ENCODE data around the gene ZNF132.
A peak's percentile ranks its signal among the peaks of the same experiment; 100 is the strongest.
"Not testable (repeated sequence)": the region's sequence is repeated elsewhere in the genome, so short reads cannot be mapped to it uniquely, and the experiment has no call there.

Gene ZNF132

DNA sequence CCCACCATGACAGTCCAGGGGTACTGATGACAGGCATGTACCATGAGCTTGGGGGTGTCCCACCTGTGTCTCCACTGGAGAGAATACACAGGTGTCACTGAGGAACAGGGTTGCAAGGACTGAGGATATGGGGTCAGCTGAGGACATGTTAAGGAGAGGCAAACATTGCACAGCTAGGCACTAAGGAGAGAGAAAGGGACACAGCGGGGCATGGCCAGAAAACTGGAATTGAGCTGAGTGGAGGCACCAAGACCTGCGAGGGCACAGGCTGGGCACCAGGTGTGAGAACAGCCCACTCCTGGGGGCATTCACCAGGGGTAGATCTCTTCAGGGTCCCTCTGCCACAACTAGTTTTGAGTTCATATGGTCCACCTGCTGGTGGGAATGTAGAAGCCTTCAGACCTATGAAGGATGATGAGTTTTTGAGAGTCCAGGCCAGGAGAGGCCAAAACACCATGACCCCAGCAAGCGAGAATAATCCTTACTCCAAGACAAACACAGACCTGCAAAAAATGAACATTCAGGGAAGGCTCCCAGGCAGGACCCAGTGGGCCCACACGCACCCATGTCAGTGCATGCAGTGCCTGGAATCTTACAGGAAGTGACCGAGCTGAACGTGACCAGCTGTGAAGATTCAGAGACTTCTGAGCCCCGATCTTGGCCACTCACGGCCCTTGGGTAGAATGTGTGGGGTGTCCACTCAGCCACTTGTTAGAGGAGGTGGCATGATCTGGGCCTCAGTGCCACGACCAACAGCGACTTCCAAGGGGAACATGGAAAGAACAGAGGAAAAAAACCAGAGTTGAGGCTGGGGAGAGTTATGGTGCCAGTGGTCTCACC lies 32.9 kb downstream of the ZNF132 start:
- DNase-seq: no peak

GRCh38 chr19:58403920-58404478 lies 36.0 kb downstream of the ZNF132 start:
- not testable (repeated sequence) for DNase-seq

- DNase-seq: no peak
Observed at GRCh38 chr19:58401840-58402421, 38.0 kb downstream of the ZNF132 start.

DNA sequence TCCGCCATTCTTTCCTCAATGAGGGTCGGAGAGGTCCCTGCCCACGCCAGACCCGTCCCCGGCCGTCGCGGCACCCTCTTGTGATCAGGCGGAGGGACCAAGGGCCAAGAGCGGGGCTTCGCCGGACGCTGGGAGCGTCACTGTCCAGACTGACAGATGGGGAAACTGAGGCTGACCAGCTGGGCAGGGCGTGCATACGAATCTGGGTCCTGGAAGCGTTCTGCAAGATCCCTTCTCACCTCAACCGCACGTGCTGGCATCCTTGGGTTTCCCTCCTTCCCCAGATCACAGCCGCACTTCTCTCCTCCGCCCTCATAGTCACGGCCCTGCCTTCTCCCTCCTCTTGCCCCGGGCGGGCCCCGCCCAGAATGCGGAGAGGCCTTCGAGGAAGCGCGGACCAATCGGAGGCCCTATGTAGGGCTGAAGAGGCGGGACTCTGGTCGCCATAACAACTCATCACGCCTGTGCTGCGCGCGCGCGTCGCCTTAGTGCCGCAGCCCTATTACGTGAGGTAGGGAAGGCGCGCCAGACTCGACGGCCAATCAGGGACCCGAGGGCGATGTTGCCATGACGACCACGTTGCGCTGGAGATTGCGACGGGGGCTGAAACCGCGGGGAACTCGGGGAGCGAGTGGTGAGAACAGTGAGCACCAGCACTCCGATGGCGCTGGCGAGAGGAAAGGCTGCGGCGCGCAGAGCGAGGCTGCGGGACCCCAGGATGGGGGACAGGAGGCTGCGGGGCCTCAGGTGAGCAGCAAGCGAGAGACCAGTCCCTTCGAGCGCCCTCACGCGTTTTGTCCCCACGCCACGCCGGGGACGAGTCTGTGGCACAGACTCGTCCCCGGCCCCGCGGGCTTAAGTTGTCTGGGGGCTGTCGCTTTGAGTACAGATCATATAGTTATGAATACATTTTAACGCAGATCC lies 38.8 kb downstream of the ZNF132 start:
- DNase-seq: peak; percentile 98 to 100

DNA sequence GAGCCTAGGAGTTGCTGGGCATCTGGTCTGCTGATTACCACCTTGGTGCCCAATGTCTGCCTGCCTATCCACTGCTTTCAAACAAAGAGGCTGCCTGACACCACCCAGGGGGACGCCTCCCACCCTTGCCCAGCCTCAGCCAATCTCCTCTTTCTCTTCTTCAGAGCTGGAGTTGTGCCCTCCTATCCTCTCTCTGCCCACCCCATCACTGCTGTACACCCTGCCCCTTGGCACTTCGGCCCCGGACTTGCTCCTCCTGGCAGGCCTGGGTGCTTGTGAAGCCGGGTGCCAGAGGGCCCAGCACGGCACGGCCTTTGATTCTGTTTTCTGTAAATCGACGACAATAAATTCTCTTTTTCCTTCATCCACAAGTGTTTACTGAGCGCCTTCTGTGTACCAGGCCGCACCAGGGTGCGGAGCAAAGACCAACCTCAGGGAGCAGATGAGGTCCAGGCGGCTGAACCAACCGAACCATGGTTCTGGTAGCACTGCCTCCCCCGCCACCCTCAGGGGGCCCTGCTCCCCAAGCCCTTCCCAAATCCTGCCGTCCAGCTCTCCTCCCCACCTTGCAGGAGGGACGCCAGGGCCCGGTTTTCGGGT lies 39.5 kb downstream of the ZNF132 start:
- DNase-seq: no peak

DNA sequence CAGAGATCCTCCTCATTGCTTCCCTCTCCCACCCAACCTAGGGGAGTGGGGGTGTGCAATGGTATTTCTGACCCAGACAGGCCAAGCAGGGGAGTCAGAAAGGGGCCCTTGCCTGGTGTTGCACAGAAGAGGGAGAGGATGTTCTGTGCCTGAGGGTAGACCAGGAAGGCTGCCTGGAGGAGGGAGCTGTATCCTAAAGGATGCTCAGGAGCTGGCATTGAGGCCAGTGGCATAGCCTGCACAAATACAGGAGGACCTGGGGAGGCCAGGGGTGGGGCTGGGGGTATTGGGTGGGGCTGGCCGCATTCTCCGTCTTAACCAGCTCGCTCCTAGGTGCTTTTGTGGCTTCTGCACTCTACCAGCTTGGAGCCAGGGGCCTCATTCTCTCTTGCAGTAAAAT lies 40.0 kb downstream of the ZNF132 start:
- DNase-seq: no peak

- no peak for DNase-seq
Observed at GRCh38 chr19:58398545-58398944, 41.4 kb downstream of the ZNF132 start.

GRCh38 chr19:58398087-58398486 lies 41.9 kb downstream of the ZNF132 start:
- DNase-seq: no peak

GRCh38 chr19:58397533-58398037 lies 42.4 kb downstream of the ZNF132 start:
- no peak for DNase-seq

- DNase-seq: no peak
Observed at GRCh38 chr19:58396691-58397532, 43.0 kb downstream of the ZNF132 start.

- no peak for DNase-seq
Observed at GRCh38 chr19:58395979-58396627, 43.9 kb downstream of the ZNF132 start.

- DNase-seq: no peak
Observed at GRCh38 chr19:58395220-58395978, 44.6 kb downstream of the ZNF132 start, which contains the start of gene RNF225. Gene RNF225 (plus strand): TSS chr19:58395656. CDS start chr19:58396090, 434 bp downstream.

- no peak for DNase-seq
Observed at GRCh38 chr19:58394821-58395219, 45.1 kb downstream of the ZNF132 start.

- DNase-seq: no peak
Observed at GRCh38 chr19:58393725-58394033, 46.3 kb downstream of the ZNF132 start.

DNA sequence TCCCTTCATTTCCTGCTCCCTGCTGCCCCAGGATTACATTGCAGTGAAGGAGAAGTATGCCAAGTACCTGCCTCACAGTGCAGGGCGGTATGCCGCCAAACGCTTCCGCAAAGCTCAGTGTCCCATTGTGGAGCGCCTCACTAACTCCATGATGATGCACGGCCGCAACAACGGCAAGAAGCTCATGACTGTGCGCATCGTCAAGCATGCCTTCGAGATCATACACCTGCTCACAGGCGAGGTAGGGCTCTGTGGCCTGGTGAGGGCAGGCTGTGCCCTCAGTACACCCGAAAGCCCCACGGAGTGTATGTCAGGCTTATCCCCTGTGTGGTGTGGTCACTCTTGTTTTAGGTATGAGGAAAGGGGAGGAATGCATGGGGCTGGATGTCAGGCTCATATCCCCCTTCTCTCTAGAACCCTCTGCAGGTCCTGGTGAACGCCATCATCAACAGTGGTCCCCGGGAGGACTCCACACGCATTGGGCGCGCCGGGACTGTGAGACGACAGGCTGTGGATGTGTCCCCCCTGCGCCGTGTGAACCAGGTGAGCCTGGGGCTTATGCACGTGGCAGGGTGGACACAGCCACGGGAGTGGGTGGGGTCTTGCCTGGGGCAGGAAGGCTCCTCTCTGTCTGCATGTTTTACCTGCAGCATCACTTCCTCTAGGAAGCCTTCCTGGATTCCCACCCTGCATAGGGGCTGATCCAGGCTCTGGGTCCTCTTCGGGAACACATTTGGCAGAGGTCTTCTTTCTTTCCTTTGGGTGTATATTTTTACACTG lies 46.8 kb downstream of the ZNF132 start:
- no peak for DNase-seq

GRCh38 chr19:58388175-58388526 lies 51.8 kb downstream of the ZNF132 start:
- no peak for DNase-seq

DNA sequence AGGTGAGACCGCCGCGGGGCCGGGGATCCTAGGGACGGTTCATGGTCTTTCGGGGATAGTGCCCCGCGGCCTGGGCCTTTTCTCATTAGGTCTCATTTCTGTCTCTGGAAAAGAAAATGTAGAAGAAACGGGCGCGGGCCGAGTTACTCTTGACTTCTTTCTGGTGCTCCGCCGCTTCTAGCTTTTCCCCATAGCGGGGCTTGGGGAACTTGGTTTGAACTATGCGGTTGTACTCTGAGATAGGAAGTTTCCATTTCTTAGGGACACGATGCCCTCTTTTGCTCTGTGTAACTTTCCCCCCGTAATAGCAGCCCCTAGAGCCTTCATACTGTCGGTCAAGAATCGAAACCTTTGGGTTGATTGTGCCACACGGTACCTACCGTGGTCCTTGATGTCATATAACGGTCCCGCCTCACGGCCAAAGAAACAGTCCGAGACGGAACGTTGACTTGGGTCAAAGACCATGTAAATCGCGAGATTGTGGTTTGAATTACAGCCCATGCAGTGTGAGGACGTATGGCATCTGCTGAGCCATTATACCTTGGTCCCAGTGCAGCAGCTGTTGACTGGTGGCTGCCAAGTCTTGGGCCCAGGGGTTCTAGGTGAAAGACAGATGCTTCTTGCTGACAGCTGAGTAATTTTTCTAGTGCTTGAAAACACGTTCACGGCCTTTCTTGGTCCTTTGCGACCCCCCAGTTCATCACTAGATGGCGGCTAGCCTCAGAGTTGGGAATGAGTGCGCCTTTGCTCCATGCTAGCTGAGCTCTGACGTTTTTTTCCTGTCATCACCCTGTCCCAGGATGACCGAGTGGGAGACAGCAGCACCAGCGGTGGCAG lies 52.4 kb downstream of the ZNF132 start:
- DNase-seq: no peak

DNA sequence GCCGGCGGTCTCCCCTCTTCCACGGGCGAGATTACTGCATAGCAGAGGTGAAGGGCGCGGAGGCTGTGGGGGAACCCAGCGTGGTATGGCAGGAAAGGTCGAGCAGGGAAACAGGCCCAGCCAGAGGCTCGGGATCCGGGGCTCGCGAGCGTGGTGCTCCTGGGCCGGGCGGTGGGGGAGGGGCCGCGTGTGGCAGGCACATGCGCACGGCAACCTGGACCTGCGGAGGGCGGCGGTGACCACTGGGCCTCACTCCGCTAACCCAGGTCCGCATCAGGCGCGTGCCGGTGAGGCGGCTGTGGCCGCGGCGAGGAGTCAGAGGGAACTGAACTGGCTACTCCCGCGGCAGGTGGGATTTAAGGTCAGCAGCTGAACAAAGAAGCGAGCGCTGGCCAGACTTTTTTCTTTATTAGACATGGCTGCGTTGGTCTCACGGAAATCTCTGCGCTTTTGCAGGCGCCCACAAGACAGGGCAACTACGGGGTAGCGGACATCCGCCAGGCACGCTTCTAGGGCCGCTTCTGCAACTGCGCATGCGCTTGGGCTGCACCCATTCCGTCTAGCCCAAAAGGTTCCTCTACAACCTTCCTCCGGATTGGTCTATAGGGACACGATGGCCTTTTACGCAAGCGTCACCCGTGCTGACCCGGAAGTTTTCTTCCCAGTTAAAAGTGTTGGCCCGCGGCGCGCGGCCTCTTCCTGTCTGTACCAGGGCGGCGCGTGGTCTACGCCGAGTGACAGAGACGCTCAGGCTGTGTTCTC lies 53.2 kb downstream of the ZNF132 start, which contains the start of gene RPS5:
RPS5 (plus strand) TSS at position 694 of the 762 bp plus-strand sequence. CDS start 869 bp downstream, outside the sequence.
- peak; percentile 98 to 99 for DNase-seq

Data from CD4-positive, alpha-beta T cell treated with Interleukin-1 beta for 1 hour (primary cell).